A673 (cell line): ENCODE data around the gene ZNF622. TPM values are rescaled to one million over a fixed set of nuclear protein-coding genes. Genes with fewer than 3 reads are reported as not detected.
A peak's percentile ranks its signal among the peaks of the same experiment; 100 is the strongest.

Source experiments
- BruUV-seq: library from RNA; stranded (reverse); fragments of 400-500 nt; replicated peaks from 2 replicates; lab custom pipeline; 2021; lab: Mats Ljungman, UMichigan
- CTCF ChIA-PET: fragments of 300-600 bp; sonication (Branson Sonifier 250); formaldehyde crosslinking; loops from one replicate; lab custom pipeline; 2022; ENCODE audit warnings: antibody characterized with exemption; lab: Charles Lee
- POLR2A ChIA-PET: fragments of 300-600 bp; sonication (Branson Sonifier 250); formaldehyde crosslinking; loops from one replicate; lab custom pipeline; 2022; ENCODE audit warnings: antibody characterized with exemption; ENCODE audit not compliant: low non-redundant PET; lab: Charles Lee
- DNase-seq: peaks from one replicate; pipeline ENCODE4 v3.0.0-alpha.2; 2015; ENCODE audit warnings: low spot score
- H3K27ac ChIP-seq: fragments of 200-600 bp; sonication (generic); 2 replicates; pipeline ENCODE4 v1.5.1; 2016; ENCODE audit warnings: mixed run types, low read depth, mild to moderate bottlenecking, mixed read lengths, antibody characterized with exemption, low read length; ENCODE audit not compliant: poor library complexity, severe bottlenecking
- H3K27me3 ChIP-seq: fragments of 200-600 bp; sonication (generic); replicated peaks from 2 replicates; pipeline ENCODE4 v1.6.1; 2017; ENCODE audit warnings: mixed run types, low read depth, mild to moderate bottlenecking, mixed read lengths, antibody characterized with exemption, low read length; ENCODE audit not compliant: insufficient read depth, poor library complexity
- H3K36me3 ChIP-seq: fragments of 200-600 bp; sonication (generic); 2 replicates; pipeline ENCODE4 v1.6.1; 2016; ENCODE audit warnings: mixed run types, mild to moderate bottlenecking, mixed read lengths, antibody characterized with exemption, low read length; ENCODE audit not compliant: insufficient read depth, poor library complexity, severe bottlenecking
- H3K4me1 ChIP-seq: fragments of 200-600 bp; sonication (generic); 2 replicates; pipeline ENCODE4 v1.6.1; 2017; ENCODE audit warnings: mixed run types, mild to moderate bottlenecking, mixed read lengths, antibody characterized with exemption, low read length; ENCODE audit not compliant: insufficient read depth, poor library complexity, severe bottlenecking
- H3K4me3 ChIP-seq: fragments of 200-600 bp; sonication (generic); 2 replicates; pipeline ENCODE4 v1.5.1; 2016; ENCODE audit warnings: low read depth, mixed run types, mild to moderate bottlenecking, mixed read lengths, low read length; ENCODE audit not compliant: poor library complexity, severe bottlenecking
- H3K9me3 ChIP-seq: fragments of 200-600 bp; sonication (generic); 2 replicates; pipeline ENCODE4 v1.6.1; 2016; ENCODE audit warnings: mixed run types, low read depth, mild to moderate bottlenecking, mixed read lengths, antibody characterized with exemption, low read length; ENCODE audit not compliant: poor library complexity, severe bottlenecking
- EZH2 ChIP-seq: fragments of 200-600 bp; sonication (generic); IDR thresholded peaks from 2 replicates; pipeline ENCODE4 v1.6.1; 2017; ENCODE audit warnings: borderline replicate concordance, low read depth, mild to moderate bottlenecking, mixed read lengths, antibody characterized with exemption, low read length; ENCODE audit not compliant: poor library complexity, severe bottlenecking
- intact Hi-C: fragments of 100-400 bp; cut with micrococcal nuclease; formaldehyde crosslinking; loops from one replicate; pipeline ENCODE4 v1.10.0; 2022; ENCODE audit not compliant: unreplicated experiment
- total RNA-seq: library from RNA; stranded (reverse); gene quantifications from 2 replicates; pipeline ENCODE4 v1.2.3, GENCODE V29; 2021
- TF ChIP-seq, protein P1 (sequence below): fragments of 300-800, 200-600 bp; sonication (generic); conservative IDR thresholded peaks from 2 replicates; pipeline ENCODE4 v1.5.1; 2017; ENCODE audit warnings: low read depth, mild to moderate bottlenecking, antibody characterized with exemption, low read length, moderate library complexity, mixed read lengths

Gene ZNF622
- total RNA-seq, 1 experiment from 2014 or later: 36.0 TPM

DNA sequence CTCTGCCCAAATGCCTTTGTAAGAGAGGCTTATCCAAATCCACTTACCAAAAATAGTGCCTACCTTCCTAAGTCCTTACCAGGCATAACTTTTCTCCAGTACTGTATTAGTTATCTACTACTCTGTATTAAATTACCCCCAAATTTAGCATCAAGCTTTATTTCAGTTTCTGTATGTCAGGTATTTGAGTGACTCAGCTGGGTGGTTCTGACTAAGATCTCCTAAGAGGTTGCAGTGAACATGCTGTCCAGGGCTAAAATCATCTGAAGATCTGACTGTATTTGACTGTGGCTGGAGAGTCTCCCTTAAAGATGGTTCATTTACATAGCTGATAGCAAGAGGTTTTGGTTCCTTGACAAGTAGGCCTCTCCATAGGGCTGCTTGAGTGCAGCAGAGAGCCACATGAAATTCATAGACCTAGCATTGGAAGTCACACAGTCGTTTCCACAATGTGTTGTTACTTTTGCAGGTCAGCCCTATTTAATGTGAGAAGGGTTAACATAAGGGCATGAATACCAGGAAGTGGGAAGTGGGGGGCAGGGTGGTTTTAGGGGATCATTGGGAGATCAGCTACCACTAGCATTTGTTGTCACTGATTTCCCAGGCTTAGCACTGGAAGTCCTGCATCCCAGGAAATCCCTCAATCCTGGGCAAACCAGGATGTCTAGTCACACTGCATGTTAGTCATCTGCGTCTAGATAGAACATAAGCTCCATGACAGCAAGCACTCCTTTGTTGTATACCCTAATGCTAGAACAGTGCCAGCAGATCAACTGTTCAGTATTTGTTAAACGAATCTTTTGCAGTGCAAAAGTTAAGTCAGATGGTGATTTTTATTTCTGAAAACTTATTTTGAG lies 2.0 kb upstream of the ZNF622 start:
- peak overlapping the region; percentile 91 for H3K4me3 ChIP-seq
- peaks cover 11% of the 10 kb centered on the region for H3K36me3 ChIP-seq
- H3K27ac ChIP-seq: no peak overlapping the region
- no peak for DNase-seq
- BruUV-seq: no TSS peak
- H3K9me3 ChIP-seq: no peaks in the 10 kb centered on the region
- POLR2A ChIA-PET: no interaction called here
- peaks cover 24% of the 10 kb centered on the region for H3K4me1 ChIP-seq
- H3K27me3 ChIP-seq: no peaks in the 10 kb centered on the region
- CTCF ChIA-PET: interaction anchor here (1.1 kb wide), 1 partner anchor 12 kb away, joined by 3 read pairs; no protein-coding TSS in a partner anchor
- TF ChIP-seq, protein P1, sequence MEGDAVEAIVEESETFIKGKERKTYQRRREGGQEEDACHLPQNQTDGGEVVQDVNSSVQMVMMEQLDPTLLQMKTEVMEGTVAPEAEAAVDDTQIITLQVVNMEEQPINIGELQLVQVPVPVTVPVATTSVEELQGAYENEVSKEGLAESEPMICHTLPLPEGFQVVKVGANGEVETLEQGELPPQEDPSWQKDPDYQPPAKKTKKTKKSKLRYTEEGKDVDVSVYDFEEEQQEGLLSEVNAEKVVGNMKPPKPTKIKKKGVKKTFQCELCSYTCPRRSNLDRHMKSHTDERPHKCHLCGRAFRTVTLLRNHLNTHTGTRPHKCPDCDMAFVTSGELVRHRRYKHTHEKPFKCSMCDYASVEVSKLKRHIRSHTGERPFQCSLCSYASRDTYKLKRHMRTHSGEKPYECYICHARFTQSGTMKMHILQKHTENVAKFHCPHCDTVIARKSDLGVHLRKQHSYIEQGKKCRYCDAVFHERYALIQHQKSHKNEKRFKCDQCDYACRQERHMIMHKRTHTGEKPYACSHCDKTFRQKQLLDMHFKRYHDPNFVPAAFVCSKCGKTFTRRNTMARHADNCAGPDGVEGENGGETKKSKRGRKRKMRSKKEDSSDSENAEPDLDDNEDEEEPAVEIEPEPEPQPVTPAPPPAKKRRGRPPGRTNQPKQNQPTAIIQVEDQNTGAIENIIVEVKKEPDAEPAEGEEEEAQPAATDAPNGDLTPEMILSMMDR: no peak
- TF ChIP-seq EZH2: no peak
- intact Hi-C loops: no loop called here

DNA sequence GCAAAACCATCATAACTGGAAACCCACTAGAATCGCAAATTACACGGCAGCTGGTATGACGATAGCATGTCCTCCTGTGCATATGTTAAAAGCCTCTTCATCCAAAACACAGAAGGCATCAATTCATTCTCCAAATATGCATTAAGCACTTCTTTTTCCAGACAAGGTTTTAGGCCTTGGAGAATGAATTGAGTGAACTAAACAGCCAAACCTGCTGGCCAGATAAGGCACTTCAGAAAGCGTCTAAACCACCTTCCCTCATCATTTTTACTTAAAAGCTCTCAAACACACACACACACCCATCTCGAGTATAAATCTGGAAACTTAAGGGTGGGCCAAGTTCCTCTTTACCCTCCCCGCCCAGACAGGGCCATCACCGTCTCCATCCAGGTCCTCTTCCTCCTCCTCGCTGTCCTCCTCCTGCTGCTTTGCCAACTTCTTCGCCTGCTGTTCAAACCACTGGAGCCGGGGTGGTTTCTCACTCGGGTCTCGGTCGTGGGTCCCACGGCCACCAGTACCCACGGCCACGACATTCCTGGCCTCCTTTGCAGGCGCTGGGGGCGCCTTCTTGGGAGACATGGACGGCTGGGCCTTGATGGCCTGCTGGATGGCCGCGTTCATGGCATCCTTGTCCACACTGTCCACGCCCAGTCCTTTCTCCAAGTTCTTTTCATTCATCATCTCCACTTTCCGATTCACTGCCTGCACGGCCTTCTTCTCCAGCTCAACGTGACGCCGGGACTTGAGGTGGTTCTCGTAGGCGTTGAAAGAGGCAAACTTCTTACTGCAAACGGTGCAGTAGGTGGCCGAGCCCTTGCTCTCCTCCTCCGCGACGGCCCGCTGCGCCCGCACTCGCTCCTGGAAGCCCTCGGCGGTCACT lies 696 bp downstream of the ZNF622 start:
- H3K4me3 ChIP-seq: peak overlapping the region; percentile 91
- H3K27ac ChIP-seq: peak overlapping the region; percentile 90
- peaks cover 24% of the 10 kb centered on the region for H3K4me1 ChIP-seq
- CTCF ChIA-PET: interaction anchor here (0.7 kb wide), 1 partner anchor 9 kb away, joined by 5 read pairs; no protein-coding TSS in a partner anchor
- H3K36me3 ChIP-seq: peaks cover 37% of the 10 kb centered on the region
- TF ChIP-seq, protein P1: no peak
- no peak for TF ChIP-seq EZH2
- H3K27me3 ChIP-seq: no peaks in the 10 kb centered on the region
- TSS peak; percentile 75 for BruUV-seq
- intact Hi-C loops: no loop called here
- POLR2A ChIA-PET: no interaction called here
- DNase-seq: no peak
- H3K9me3 ChIP-seq: no peaks in the 10 kb centered on the region

DNA sequence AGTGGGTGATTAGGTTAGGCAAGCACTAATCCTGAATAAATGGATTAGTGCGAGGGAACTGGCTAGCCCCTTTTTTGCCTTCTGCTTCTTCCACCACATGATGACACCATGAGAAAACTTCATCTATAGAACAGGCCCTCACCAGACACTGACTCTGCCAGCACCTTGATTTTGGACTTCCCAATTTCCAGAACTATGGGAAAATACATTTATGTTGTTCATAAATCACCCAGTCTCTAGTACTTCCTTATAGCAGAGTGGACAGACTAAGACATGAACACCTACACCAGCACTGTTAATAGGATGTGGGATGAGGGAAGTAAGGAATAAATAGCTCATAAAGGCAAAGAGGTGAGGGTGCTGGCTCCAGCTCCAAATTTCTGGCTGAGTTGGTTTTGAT lies 1.4 kb downstream of the ZNF622 start:
- H3K27ac ChIP-seq: no peak overlapping the region
- H3K9me3 ChIP-seq: no peaks in the 10 kb centered on the region
- DNase-seq: no peak
- intact Hi-C loops: no loop called here
- ChIA-PET POLR2A (no interaction called here), CTCF (no interaction called here)
- BruUV-seq: no TSS peak
- no peaks in the 10 kb centered on the region for H3K27me3 ChIP-seq
- TF ChIP-seq, protein P1: no peak
- TF ChIP-seq EZH2: no peak
- H3K4me3 ChIP-seq: peak overlapping the region; percentile 91
- peaks cover 24% of the 10 kb centered on the region for H3K4me1 ChIP-seq
- H3K36me3 ChIP-seq: peaks cover 43% of the 10 kb centered on the region
